Fibroblast of lung (primary cell): ENCODE measurements around the gene GPRC5C. TPM values are rescaled to one million over a fixed set of nuclear protein-coding genes. Genes with fewer than 3 reads are reported as not detected.

Experiments
- DNase-seq, 2 donors: peaks; one replicate each; pipeline versions ENCODE4 v3.0.0 to v3.0.0-alpha.2; 2010; ENCODE audit warnings: low read depth in 2 of 2
- H2AFZ ChIP-seq: 2 replicates; pipeline ENCODE4 v1.5.1; 2012; ENCODE audit warnings: low read length, control low read depth, inconsistent platforms
- H3K27ac ChIP-seq: 2 replicates; pipeline ENCODE4 v1.5.1; 2011; ENCODE audit warnings: low read length, control low read depth; ENCODE audit not compliant: insufficient read depth
- H3K27me3 ChIP-seq: 2 replicates; pipeline ENCODE4 v1.5.1; 2011; ENCODE audit warnings: mild to moderate bottlenecking, low read length; ENCODE audit not compliant: control insufficient read depth, insufficient read depth
- H3K36me3 ChIP-seq: 2 replicates; pipeline ENCODE4 v1.5.1; 2011; ENCODE audit warnings: low read length; ENCODE audit not compliant: control insufficient read depth, insufficient read depth
- H3K4me1 ChIP-seq: 2 replicates; pipeline ENCODE4 v1.5.1; 2011; ENCODE audit warnings: low read length; ENCODE audit not compliant: control insufficient read depth, insufficient read depth; ENCODE audit errors: extremely low read depth
- H3K4me2 ChIP-seq: 2 replicates; pipeline ENCODE4 v1.5.1; 2011; ENCODE audit warnings: low read length, control low read depth; ENCODE audit not compliant: insufficient read depth; ENCODE audit errors: extremely low read depth
- H3K4me3 ChIP-seq, 4 experiments: fragments of 200-600 bp in 1 of 4; sonication (generic) in 1 of 4; replicated peaks in 1 of 4; 2 replicates each; pipeline ENCODE4 v1.5.1; 2011 to 2016; ENCODE audit warnings: low read length in 4 of 4, low read depth in 3 of 4, mild to moderate bottlenecking in 3 of 4, control low read depth in 2 of 4, inconsistent platforms in 1 of 4, mixed read lengths in 1 of 4; ENCODE audit not compliant: insufficient read depth in 1 of 4; ENCODE audit errors: control extremely low read depth in 1 of 4
- H3K79me2 ChIP-seq: 2 replicates; pipeline ENCODE4 v1.5.1; 2012; ENCODE audit warnings: mild to moderate bottlenecking, low read length, inconsistent platforms; ENCODE audit not compliant: control insufficient read depth, insufficient read depth
- H3K9ac ChIP-seq: 2 replicates; pipeline ENCODE4 v1.5.1; 2011; ENCODE audit warnings: mild to moderate bottlenecking, low read length, control low read depth; ENCODE audit not compliant: insufficient read depth
- H3K9me3 ChIP-seq: 2 replicates; pipeline ENCODE4 v1.5.1; 2012; ENCODE audit warnings: low read depth, low read length; ENCODE audit not compliant: control insufficient read depth, insufficient read depth
- H4K20me1 ChIP-seq: 2 replicates; pipeline ENCODE4 v1.5.1; 2011; ENCODE audit warnings: low read length; ENCODE audit not compliant: control insufficient read depth, insufficient read depth; ENCODE audit errors: extremely low read depth
- EZH2 ChIP-seq: IDR thresholded peaks from 2 replicates; pipeline ENCODE4 v1.5.1; 2012; ENCODE audit warnings: low read length, control low read depth, mild to moderate bottlenecking; ENCODE audit errors: missing control alignments
- polyA plus RNA-seq, 2 donors: library from polyadenylated mRNA; depleted of rRNA in 1 of 2; stranded (reverse) in 1 of 2; unstranded in 1 of 2; fragments of >200 nt; gene quantifications; 2 replicates each; pipeline ENCODE4 v1.2.1, GENCODE V29; 2011 to 2012; ENCODE audit warnings: missing spikeins in 1 of 2
- total RNA-seq: library from RNA; depleted of rRNA; stranded (reverse); fragments of >200 nt; gene quantifications from 2 replicates; pipeline ENCODE4 v1.2.1, GENCODE V29; 2014
- TF ChIP-seq, protein P1 (sequence below), 2 donors: IDR thresholded peaks in 1 of 2; conservative IDR thresholded peaks in 1 of 2; 1 replicate in 1 of 2; 2 replicates in 1 of 2; pipeline ENCODE4 v1.5.1; 2011 to 2012; ENCODE audit warnings: low read length in 2 of 2, control low read depth in 1 of 2, inconsistent platforms in 1 of 2, low read depth in 1 of 2, mild to moderate bottlenecking in 1 of 2

GPRC5C gene
- total and polyA plus RNA-seq, 2 donors (not counting 1 experiment from before 2014, with no cell fraction given): 0.11 to 1.5 TPM

DNA sequence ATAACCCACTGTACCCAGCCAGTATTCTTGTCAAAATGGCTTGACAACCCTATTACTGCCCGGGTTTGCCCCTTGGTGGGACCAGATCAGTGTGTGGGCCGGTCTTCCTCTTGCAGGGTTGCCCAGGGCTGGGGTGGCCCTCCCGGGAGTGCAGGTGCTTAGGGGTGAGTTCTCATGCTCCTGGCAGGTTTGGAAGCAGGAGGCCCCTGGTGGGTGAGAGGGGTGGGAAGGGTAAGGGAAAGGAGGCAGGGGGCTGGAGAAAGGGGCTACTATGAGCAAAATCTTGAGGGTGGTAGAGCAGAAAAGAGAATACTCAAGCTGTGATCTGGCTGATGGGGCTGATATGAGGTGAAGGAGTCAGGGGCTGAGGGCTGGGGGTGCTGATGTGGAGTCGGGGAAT, 41.0 kb downstream of the GPRC5C start:
- no peaks in the 10 kb centered on the region for H3K27me3 ChIP-seq
- no peaks in the 10 kb centered on the region for H4K20me1 ChIP-seq
- H3K9ac ChIP-seq: no peak overlapping the region
- TF ChIP-seq, protein P1, sequence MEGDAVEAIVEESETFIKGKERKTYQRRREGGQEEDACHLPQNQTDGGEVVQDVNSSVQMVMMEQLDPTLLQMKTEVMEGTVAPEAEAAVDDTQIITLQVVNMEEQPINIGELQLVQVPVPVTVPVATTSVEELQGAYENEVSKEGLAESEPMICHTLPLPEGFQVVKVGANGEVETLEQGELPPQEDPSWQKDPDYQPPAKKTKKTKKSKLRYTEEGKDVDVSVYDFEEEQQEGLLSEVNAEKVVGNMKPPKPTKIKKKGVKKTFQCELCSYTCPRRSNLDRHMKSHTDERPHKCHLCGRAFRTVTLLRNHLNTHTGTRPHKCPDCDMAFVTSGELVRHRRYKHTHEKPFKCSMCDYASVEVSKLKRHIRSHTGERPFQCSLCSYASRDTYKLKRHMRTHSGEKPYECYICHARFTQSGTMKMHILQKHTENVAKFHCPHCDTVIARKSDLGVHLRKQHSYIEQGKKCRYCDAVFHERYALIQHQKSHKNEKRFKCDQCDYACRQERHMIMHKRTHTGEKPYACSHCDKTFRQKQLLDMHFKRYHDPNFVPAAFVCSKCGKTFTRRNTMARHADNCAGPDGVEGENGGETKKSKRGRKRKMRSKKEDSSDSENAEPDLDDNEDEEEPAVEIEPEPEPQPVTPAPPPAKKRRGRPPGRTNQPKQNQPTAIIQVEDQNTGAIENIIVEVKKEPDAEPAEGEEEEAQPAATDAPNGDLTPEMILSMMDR (conservative IDR thresholded peaks at IDR 0.05 in 1 of 2, IDR thresholded peaks at IDR 0.05 in 1 of 2; ENCODE audit: low read depth in 1 of 2, low read length in 2 of 2): no peak
- no peak overlapping the region for H3K4me3 ChIP-seq
- no peaks in the 10 kb centered on the region for H3K4me1 ChIP-seq
- no peaks in the 10 kb centered on the region for H3K9me3 ChIP-seq
- no peak overlapping the region for H2AFZ ChIP-seq
- no peaks in the 10 kb centered on the region for H3K36me3 ChIP-seq
- DNase-seq: no peak
- H3K79me2 ChIP-seq: no peaks in the 10 kb centered on the region
- no peak overlapping the region for H3K27ac ChIP-seq
- H3K4me2 ChIP-seq: no peak overlapping the region

DNA sequence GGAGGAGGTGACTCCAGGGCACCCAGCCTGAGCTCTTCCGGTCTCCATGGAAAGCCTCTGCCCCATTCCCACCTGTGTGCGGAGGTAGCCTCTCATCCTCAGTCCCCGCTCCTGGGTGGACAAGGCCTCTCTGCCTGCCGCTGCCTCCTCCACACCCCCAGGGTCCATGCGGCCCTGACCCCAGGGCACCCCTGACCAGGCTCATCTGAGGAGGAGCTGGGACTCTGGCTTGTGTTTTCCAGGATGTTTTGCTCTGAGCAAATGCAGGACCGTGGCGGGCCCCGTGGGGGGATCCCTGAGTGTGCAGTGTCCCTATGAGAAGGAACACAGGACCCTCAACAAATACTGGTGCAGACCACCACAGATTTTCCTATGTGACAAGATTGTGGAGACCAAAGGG, 41.4 kb downstream of the GPRC5C start:
- no peak for DNase-seq
- Histone ChIP-seq H3K36me3 (no peaks in the 10 kb centered on the region), H3K27me3 (no peaks in the 10 kb centered on the region), H3K27ac (no peak overlapping the region), H2AFZ (no peak overlapping the region), H3K9me3 (no peaks in the 10 kb centered on the region), H4K20me1 (no peaks in the 10 kb centered on the region), H3K79me2 (no peaks in the 10 kb centered on the region), H3K4me1 (no peaks in the 10 kb centered on the region), H3K4me3 (no peak overlapping the region), H3K4me2 (no peak overlapping the region), H3K9ac (no peak overlapping the region)
- TF ChIP-seq, protein P1 (conservative IDR thresholded peaks at IDR 0.05 in 1 of 2, IDR thresholded peaks at IDR 0.05 in 1 of 2; ENCODE audit: low read depth in 1 of 2, low read length in 2 of 2): no peak
- TF ChIP-seq EZH2: no peak

DNA sequence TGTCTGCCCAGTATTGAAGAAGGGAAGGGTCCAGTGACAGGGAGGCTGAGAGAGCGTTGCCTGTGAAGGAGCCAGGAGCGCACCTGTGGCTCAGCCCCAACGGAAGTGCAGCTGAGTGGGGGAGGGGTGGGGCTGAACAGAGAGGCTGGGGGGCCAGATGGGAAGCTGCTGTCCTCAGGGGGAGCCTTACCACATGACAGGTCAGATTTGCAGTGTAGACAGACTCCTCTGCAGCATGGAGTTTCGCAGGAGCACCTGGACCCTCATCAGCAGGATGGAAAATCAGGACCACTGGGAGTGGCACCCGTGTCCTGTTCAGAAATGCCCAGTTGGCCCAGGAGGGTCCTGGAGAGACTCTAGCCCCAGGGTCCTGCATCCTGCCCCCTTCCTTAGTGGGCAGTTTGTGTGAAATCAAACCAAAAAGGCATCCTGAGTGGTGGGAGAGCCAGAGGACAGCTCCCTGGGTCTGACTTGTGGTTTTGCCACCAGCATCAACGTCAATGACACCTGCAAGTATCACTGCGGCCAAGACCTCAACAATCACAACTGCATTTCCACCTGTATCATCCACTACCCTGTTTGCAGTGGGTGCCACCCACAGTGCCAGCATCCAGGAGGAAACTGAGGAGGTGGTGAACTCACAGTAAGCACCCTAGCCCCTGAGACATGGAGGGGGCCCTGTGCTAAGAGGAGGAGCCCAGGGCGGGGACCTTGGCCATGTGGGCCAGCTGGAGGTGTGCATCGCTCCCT, 42.3 kb downstream of the GPRC5C start:
- no peaks in the 10 kb centered on the region for H3K9me3 ChIP-seq
- H3K4me1 ChIP-seq: no peaks in the 10 kb centered on the region
- H3K9ac ChIP-seq: no peak overlapping the region
- H3K4me3 ChIP-seq: no peak overlapping the region
- TF ChIP-seq, protein P1 (conservative IDR thresholded peaks at IDR 0.05 in 1 of 2, IDR thresholded peaks at IDR 0.05 in 1 of 2; ENCODE audit: low read depth in 1 of 2, low read length in 2 of 2): no peak
- no peak for TF ChIP-seq EZH2
- H2AFZ ChIP-seq: no peak overlapping the region
- H3K79me2 ChIP-seq: no peaks in the 10 kb centered on the region
- no peak overlapping the region for H3K4me2 ChIP-seq
- no peaks in the 10 kb centered on the region for H3K27me3 ChIP-seq
- no peak for DNase-seq
- no peaks in the 10 kb centered on the region for H3K36me3 ChIP-seq
- no peaks in the 10 kb centered on the region for H4K20me1 ChIP-seq
- no peak overlapping the region for H3K27ac ChIP-seq
